Keratinocyte (primary cell): Measurements from ENCODE around the gene MYADML2.

Experiments
- CTCF ChIP-seq, 3 experiments: IDR thresholded peaks in 1 of 3; conservative IDR thresholded peaks in 1 of 3; optimal IDR thresholded peaks in 1 of 3; 2 replicates in 2 of 3; 3 replicates in 1 of 3; pipeline versions ENCODE3 to v1.5.1; 2011; ENCODE audit warnings: low read length in 3 of 3, mild to moderate bottlenecking in 3 of 3, moderate library complexity in 2 of 3, control low read depth in 1 of 3, inconsistent platforms in 1 of 3; ENCODE audit not compliant: insufficient read depth in 2 of 3; ENCODE audit errors: extremely low read depth in 1 of 3
- EZH2 ChIP-seq: IDR thresholded peaks from one replicate; pipeline ENCODE4 v1.6.1; 2012; ENCODE audit warnings: inconsistent platforms, mild to moderate bottlenecking, low read length, moderate library complexity

DNA sequence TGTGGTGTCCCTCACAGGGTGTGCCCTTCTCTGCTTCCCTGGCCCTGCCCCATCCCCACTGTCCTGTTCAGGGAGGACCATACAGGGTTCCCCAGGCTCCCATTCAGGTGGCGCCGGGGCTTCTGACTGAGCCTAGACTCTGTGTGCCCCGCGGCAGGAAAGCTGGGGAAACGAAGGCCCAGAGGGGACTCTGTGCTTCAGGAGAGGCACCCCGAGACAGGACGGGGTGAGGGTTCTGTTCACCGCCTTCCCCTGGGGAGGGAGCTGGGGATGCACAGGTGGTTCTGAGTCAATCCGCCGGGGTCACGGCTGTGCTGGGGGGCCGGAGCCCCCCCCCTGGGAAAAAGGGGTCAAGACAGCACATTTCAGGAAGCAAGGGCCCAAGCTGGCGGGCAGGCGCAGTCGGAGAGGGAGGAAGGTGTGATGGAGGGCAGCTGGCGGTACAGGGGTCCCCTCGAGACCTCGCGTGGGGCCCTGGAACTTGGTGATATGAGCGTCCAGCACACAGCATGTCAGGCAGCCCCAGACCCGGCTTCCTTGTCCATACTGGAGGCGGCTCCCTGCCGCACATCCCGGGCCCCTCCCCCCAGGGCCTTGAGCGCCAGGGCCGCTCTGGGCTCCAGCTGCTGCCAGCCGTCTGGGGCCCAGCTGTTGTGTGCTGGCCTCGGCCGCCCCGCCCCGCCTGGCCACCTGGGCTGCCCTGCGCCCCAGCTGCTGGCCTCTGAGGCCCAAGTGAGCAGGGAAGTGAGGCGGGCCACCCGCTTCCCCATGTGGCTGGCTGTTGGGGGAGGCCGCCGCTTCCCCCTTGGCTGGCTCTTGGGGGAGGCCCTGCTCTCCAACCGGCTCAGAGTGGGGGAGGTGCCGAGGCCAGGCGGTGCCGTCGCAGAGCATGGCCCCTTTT lies 19.6 kb upstream of the MYADML2 start:
- TF ChIP-seq CTCF (optimal IDR thresholded peaks at IDR 0.05 in 1 of 3, IDR thresholded peaks at IDR 0.05 in 1 of 3, conservative IDR thresholded peaks at IDR 0.05 in 1 of 3; ENCODE audit: extremely low read depth in 1 of 3, insufficient read depth in 2 of 3, low read length in 3 of 3) (no peak), EZH2 (no peak)
